ENCODE measurements around the gene HTR6. TPM values are rescaled to one million over a fixed set of nuclear protein-coding genes. Genes with fewer than 3 reads are reported as not detected.

HTR6 gene
- total RNA-seq, 1 experiment from 2014 or later, result 0.37 TPM

- Histone ChIP-seq H2AK5ac (ENCODE audit: insufficient read length, low read length) (no peak overlapping the region), H2BK120ac (ENCODE audit: low read depth, low read length, poor library complexity, severe bottlenecking) (no peak overlapping the region), H4K8ac (replicated peaks; ENCODE audit: insufficient read length, low read depth, low read length) (no peak overlapping the region), H3K4me1 (ENCODE audit: insufficient read depth, low read length) (no peaks in the 10 kb centered on the region), H3K18ac (ENCODE audit: insufficient read length, low read depth, low read length) (no peak overlapping the region), H3K4ac (ENCODE audit: low read depth, low read length) (no peak overlapping the region), H3K14ac (ENCODE audit: insufficient read depth, low read length) (no peak overlapping the region), H3K4me2 (ENCODE audit: insufficient read depth, insufficient read length, low read length) (no peak overlapping the region), H4K5ac (ENCODE audit: insufficient read length, low read depth, low read length) (no peak overlapping the region), H2BK20ac (ENCODE audit: low read depth, low read length, poor library complexity, severe bottlenecking) (no peak overlapping the region), H3K9ac (ENCODE audit: extremely low read depth, insufficient read length, low read length) (no peak overlapping the region), H3K79me1 (ENCODE audit: insufficient read depth, low read depth, low read length, poor library complexity, severe bottlenecking) (no peaks in the 10 kb centered on the region), H3K9me3 (ENCODE audit: control insufficient read depth, low read depth, low read length) (no peaks in the 10 kb centered on the region), H2BK12ac (ENCODE audit: insufficient read length, low read depth, low read length) (no peak overlapping the region), H2AFZ (ENCODE audit: low read length) (no peak overlapping the region), H3K27ac (ENCODE audit: insufficient read length, low read depth, low read length) (no peak overlapping the region), H4K20me1 (ENCODE audit: control insufficient read depth, insufficient read depth, insufficient read length) (no peaks in the 10 kb centered on the region), H3K79me2 (ENCODE audit: insufficient read depth, low read length) (no peaks in the 10 kb centered on the region), H3K27me3 (ENCODE audit: insufficient read depth, low read length) (no peaks in the 10 kb centered on the region), H3K23me2 (ENCODE audit: insufficient read length, low read depth, low read length, poor library complexity, severe bottlenecking) (no peaks in the 10 kb centered on the region), H2BK5ac (ENCODE audit: insufficient read length, low read length) (no peak overlapping the region), H2BK15ac (ENCODE audit: low read depth, low read length) (no peak overlapping the region), H3K23ac (ENCODE audit: insufficient read length, low read depth, low read length) (no peak overlapping the region), H4K91ac (ENCODE audit: insufficient read length, low read depth, low read length) (no peak overlapping the region), H3K56ac (ENCODE audit: insufficient read length, low read depth, low read length) (no peak overlapping the region), H3T11ph (ENCODE audit: low read length) (no peak overlapping the region)
- DNase-seq, result no peak
- no peaks in the 10 kb centered on the region; a peak in 1 of 5 replicates for H3K9me3 Mint-ChIP-seq
- H3K36me3 Mint-ChIP-seq (ENCODE audit: insufficient read depth in 1 of 3, low read depth in 3 of 3), result no peaks in the 10 kb centered on the region
- H3K4me1 Mint-ChIP-seq, result peaks cover 10 to 23% of the 10 kb centered on the region in 2 experiments
- H3K27me3 Mint-ChIP-seq (ENCODE audit: low read depth), result no peaks in the 10 kb centered on the region
- no peak overlapping the region for H3K4me3 Mint-ChIP-seq
- no CpG with 5 or more reads among the region's 4 CpGs for WGBS (ENCODE audit: extremely low coverage, insufficient read length, low lambda C conversion rate)
- TF ChIP-seq CTCF (conservative IDR thresholded peaks at IDR 0.05), result no peak
- peak overlapping the region in 1 of 3 experiments; percentile 71; a peak in 1 of 7 replicates for H3K27ac Mint-ChIP-seq
Measured at GRCh38 chr1:19712928-19713327, 48.3 kb downstream of the HTR6 start.
